AG08396 (cell line): ENCODE measurements around the gene ARL17A.
"Not testable (repeated sequence)": the region's sequence is repeated elsewhere in the genome, so short reads cannot be mapped to it uniquely, and the experiment has no call there.

Source experiments
- DNase-seq: peaks from one replicate; pipeline ENCODE4 v3.0.0; 2012; ENCODE audit warnings: low spot score, mixed read lengths

Gene ARL17A

GRCh38 chr17:46548607-46549006 lies 30.9 kb downstream of the ARL17A start:
- not testable (repeated sequence) for DNase-seq

DNA sequence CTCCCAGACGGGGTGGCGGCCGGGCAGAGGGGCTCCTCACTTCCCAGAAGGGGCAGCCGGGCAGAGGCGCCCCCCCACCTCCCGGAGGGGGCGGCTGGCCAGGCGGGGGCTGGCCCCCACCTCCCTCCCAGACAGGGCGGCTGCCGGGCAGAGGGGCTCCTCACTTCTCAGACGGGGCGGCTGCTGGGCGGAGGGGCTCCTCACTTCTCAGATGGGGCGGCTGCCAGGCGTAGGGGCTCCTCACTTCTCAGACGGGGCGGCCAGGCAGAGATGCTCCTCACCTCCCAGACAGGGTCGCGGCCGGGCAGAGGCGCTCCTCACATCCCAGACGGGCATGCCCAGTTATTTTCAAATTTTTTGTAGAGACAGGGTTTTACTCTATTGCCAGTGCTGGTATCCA lies 44.8 kb downstream of the ARL17A start:
- not testable (repeated sequence) for DNase-seq

GRCh38 chr17:46512168-46512567 lies 67.3 kb downstream of the ARL17A start, which contains the start of gene LRRC37A2:
Gene LRRC37A2 (plus strand): TSS chr17:46512468. CDS start chr17:46512713, 245 bp downstream.
- DNase-seq: not testable (repeated sequence)

- DNase-seq: not testable (repeated sequence)
Measured at GRCh38 chr17:46505896-46506295, 73.6 kb downstream of the ARL17A start.

GRCh38 chr17:46499437-46500139 lies 79.9 kb downstream of the ARL17A start:
- not testable (repeated sequence) for DNase-seq

DNA sequence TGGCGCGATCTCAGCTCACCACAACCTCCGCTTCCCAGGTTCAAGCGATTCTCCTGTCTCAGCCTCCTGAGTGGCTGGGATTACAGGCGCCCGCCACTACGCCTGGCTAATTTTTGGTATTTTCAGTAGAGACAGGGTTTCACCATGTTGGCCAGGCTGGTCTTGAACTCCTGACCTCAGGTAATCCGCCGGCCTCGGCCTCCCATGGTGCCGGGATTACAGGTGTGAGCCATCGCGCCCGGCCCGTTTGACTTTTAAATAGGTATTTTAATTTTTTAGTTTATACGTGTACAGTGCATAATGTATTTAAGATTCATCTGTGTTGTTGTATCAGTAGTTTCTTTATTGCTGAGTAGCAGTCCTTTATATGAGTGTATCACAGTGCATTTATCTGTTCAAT lies 87.5 kb downstream of the ARL17A start:
- not testable (repeated sequence) for DNase-seq

GRCh38 chr17:46481310-46481709 lies 98.2 kb downstream of the ARL17A start:
- DNase-seq: not testable (repeated sequence)

DNA sequence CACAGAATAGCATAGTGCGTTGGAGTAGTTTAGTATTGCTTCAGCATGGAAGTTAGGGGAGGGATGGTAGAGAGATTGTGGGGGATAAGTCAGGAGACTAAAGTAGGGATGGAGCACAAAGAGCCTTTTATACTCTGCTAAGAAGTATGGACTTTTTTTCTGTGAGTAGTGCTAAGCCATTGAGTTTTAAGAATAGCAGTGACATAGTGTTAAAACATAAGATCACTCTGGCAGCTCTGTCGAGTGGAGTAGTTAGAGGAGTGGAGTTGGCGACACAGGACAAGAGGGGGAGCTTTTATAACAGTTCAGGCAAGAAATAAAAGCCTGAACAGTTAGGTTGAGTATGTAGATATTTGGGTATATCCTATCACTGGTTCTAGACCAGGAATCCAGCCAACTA lies 100.7 kb downstream of the ARL17A start:
- not testable (repeated sequence) for DNase-seq

- not testable (repeated sequence) for DNase-seq
Measured at GRCh38 chr17:46475583-46475982, 103.9 kb downstream of the ARL17A start.

GRCh38 chr17:46474489-46474888 lies 105.0 kb downstream of the ARL17A start:
- not testable (repeated sequence) for DNase-seq

- not testable (repeated sequence) for DNase-seq
Measured at GRCh38 chr17:46467618-46468017, 111.9 kb downstream of the ARL17A start.
